HG02798 (cell line): ENCODE data around the gene HNMT.

ENCODE experiments used
- ATAC-seq: cut with Tn5 transposase; IDR thresholded peaks from one replicate; pipeline ENCODE4 v1.9.1; 2021; ENCODE audit warnings: mild to moderate bottlenecking; ENCODE audit not compliant: unreplicated experiment, poor library complexity

HNMT gene

DNA sequence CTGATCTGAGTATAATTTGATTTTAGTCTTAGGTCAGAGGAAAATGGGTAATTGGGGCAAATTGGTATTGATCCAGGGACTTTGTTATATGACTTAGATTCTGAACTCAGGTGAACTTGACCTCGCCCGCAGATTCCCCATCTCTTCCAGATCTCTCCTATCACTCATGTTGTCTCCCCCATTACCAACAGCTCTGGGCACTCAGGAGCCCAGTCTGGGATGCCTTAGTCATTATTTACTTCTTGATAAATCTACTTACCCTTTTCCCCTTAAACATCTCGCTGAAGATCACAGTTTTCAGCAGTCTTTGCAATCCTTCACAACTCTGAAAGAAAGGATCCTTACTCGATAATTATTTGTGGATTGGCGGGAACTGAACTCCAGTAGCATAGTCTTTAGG, 19.6 kb upstream of the HNMT start:
- ATAC-seq, result no peak

DNA sequence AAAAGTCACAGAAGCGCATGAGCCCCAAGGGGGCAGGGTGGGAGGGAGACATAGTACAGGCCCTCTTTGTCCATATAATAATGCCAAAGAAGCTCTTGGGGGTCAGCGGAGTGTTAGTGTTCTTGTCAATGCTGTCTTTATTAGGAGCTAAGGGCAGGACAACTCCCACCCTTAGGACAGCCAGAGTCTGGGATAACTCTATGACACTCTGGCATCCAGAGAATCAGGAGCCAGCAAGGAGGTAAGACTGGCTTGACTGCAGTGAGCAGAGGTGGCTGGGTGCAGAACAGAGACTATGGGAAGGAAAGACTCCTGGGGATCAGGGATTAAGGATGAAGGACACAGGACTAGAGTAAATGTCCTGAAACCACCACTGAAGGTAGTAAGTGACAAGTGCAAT, 19.0 kb upstream of the HNMT start:
- ATAC-seq, result no peak

DNA sequence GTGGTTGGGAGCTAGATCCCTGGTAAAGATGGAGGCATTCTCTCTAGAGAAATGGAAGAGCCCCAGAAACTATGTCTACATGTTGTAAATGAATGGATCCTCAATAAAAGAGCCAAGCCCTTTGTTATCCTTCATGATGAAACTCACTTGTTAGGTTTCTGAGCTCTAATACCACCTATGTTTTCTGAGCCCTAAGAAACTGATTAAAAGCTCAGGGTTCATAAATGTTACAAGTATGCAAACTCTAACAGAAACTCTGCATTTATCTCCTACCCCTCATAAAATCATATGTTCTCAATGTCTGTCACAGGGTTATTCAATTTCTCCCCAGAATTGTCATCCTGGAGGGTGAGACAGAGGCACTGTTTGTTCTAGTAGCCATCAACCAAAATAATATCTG, 18.0 kb upstream of the HNMT start:
- ATAC-seq, result no peak

DNA sequence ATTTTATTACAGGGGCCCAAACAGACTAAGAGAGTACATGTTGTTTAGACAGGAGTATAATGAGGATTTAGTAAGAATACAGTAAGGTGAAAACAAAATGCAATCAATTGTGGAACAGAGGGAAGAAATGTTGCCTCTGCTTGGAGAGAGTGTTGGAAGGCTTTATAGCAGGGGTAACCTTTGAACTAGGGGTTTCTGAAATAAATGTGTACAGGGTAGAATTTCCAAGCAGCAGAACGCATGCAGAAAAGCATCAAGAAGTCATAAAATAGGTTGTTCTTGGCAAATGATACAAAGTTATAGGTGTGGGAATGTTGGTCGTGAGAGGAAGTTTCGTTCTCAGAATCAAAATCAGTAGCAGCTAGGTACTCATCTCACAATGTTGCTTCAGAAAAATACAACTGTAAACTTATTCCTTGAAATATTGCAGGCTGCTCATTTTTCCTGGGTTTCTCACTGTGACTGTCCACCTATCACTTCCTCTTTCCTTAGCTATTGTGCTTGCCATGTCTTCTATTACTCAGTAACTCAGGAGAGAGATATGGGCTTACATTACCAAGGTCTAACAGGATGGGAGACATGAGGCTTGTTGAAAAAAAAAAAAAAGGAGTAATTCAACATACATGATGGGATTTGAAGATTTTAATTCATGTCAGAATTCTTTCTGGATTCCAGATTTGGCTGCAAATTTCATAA, 17.1 kb upstream of the HNMT start:
- no peak for ATAC-seq

DNA sequence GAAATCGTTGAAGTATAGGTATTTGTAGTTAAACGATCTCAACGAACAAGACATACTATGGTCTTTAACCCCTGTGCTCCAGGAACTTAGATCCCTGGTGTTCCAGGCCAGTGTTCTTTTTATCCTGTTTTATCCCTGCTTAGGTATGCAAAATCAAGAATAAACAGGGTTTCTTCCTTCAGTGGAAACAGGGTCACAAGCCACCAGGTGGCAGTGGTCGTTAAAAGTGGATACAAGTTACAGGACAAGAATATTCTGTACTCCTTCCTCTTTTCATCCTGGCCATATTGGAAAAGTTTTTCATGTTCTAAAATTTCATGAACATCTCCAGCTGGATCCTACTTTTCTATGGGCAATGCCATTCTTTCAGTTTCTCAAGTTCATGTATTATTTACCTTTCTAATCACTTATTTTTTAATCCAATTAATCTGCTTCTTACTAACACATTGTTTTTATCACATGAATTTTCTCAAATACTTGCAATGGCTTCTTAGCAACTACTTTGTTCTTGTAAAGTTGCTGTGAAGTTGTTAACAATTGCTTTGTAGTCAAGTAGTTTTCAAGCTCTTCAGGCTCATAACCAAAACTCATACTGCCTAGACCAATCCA, 16.4 kb upstream of the HNMT start:
- ATAC-seq, result peak; percentile 48

DNA sequence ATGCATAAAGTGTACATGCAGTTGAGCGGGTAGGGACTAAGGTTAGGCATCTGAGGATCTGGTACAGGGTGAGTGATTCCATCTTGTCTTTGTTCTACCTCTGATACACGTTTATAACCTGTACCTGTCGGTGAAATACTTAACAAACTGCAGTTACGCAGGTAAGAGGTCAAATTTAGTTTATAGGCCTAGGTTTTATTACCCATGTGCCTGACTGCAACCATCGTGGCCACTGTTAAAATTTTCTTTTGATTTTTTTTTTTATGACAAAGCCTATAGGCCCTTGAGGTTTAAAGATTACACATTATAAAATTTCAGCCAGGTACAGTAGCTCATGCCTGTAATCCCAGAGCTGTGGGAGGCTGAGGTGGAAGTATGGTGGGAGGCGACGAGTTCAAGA, 15.4 kb upstream of the HNMT start:
- no peak for ATAC-seq

DNA sequence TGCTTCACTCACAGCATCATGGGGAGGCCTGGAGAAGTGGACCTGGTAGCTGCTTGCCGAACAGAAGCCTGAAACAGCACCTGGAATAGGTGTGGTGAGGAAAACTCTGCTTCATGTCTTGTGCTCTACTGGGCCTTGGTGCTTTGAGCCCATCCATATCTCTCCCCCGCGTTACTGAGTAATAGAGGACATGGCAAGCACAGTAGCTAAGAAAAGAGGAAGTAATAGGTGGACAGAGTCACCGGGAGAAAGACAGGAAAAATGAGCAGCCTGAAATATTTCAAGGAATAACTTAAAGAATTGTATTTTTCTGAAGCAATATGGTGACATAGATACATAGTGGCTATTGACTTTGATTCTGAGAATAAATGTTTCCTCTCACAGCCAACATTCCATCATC, 14.0 kb upstream of the HNMT start:
- ATAC-seq, result no peak

DNA sequence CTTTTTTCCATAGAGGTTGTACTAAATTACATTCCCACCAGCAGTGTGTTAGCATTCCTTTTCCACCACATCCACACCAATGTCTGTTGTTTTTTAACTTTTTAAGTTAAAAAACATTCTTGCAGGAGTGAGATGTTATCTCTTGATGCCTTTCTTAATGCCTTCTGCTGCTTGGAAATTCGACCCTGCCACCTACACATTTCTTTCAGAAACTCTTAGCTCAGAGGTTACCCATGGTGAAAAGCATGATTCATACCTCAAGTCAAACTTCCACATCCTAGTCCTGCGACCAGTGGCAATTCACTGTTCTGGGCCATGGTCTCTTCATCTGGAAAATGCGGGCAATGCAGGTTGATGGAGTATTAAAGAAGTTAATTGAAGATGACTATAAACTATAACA, 12.7 kb upstream of the HNMT start:
- no peak for ATAC-seq

DNA sequence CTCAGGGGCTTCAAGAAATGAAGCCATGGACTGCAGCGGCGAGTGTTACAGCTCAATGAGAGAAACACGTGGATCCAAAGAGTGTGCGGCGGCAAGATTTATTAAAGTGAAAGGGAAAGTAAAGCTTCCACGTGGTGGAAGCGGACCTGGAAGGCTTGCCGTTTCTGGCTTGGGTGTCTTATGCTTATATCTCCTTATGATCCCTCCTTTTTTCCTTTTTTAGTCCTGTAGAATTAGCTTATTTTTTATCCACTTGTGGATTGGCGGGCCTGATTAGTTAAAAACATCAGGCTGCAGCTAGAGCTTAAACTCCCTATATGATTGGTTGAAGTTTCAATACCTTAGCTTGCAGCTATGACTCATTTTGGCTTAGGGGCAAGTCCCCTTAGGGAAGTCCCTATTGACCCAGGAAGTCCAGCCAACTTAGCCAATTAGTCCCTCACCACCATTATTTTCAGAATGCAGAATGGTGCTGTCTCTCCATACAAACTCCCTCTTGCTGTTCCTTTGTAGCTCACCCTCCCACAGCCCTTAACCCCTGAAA, 11.6 kb upstream of the HNMT start:
- ATAC-seq, result no peak

DNA sequence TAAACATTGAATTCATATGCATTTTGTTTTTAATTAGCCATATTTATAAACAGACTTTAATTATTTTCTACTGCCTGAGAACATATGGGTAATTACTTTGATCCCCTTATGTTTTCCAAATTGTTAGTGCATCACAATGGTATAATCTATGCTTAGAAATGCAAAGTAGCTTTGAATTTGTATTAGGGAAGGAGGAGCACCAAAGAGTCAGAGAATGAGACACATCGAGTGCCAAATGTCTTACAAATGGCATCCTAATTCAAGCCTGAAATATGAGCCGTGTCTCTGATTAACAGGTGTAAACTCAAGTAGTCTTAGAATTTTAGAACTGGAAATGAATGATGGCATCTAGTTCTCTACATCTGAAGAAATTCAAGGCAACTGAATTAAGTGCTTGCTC, 8.7 kb upstream of the HNMT start:
- no peak for ATAC-seq

DNA sequence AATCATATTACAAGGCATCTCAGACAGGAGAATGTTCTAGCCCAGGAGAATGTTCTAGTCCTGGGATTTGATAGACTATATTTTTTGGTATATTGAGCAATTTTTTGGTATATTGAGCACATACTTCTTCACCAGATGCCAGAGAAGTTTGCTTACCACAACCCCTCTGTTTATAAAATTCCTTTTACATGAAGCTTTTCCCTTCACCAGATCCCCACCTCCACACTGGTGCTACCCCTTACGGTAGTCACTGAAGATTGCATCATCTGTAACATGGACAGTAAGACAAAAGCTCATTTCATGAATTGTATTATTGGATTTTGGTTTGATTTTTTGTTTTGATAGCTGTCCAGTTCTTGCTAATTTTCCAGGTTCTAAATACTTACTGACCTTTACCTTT, 7.2 kb upstream of the HNMT start:
- ATAC-seq, result no peak

DNA sequence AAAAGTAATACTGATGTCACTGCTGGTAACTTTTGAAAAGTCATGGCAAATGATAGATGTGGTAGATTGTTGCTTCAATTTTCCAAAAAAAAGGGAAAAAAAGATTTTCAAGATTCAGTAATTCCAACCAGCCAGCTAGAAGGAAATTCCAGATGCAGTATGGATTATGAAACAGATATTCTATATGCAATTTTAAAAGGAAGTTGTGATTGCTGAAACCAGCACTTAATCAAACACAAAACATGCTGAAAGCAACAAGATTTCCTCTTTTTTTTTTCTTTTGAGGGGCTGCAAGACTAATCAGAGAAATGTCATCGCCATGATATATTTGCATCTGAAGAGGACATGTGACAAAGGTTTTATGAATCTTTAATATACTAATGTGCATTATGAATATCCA, 5.1 kb upstream of the HNMT start:
- ATAC-seq, result no peak

DNA sequence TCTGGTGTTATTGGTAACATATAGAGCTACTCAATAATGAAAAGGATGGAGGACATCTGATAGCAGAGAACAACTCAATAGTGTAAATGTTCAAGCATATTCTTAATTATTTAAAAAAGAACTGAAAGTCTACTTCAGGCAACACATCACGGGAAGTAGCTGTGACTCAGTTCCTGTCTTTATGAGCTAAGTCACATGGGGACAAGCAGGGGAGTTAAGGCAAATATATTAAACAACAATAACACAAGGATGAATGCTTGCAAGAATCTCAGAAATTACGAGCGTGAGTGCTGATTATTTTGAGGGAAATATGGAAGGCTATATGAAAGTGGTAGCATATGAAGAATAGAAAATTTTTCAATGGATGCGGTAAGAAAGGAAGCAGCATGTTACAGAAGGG, 4.0 kb upstream of the HNMT start:
- ATAC-seq, result no peak

DNA sequence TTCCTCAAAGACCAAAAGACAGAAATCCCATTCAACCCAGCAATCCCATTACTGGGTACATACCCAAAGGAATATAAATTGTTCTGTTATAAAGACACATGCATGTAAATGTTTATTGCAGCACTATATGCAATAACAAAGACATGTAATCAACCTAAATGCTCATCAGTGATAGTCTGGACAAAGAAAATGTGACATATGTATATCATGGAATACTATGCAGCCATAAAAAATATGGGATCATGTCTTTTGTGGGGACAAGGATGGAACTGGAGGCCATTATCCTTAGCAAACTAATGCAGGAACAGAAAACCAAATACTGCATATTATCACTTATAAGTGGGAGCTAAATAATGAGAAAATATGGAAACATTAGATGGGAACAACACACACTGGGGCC, 2.7 kb upstream of the HNMT start:
- ATAC-seq, result no peak

DNA sequence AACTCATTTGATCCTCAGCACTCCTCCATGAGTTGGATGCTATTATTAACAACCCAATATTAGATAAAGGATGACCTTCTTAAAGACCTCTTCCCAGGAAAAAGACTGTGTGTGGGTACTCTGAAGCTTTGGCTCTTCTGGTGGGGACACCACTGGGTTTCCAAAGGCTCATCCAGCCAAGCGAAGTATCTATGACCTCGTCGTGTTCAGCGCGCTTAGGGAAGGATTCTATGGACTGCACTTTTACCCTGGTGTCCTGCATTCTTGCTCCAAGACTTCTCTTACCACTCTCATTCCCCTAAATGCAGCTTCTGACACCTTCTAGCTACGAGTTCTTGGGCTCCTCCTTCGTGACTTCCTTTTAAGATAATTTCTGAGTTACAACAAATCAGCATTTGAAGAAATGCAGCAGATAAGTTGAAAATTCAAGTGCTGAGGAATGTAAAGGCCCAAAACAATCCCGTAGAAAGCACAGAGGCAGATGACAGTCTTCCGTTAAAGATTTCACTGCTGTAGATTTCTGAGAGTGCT, 673 bp upstream of the HNMT start:
- ATAC-seq, result no peak

DNA sequence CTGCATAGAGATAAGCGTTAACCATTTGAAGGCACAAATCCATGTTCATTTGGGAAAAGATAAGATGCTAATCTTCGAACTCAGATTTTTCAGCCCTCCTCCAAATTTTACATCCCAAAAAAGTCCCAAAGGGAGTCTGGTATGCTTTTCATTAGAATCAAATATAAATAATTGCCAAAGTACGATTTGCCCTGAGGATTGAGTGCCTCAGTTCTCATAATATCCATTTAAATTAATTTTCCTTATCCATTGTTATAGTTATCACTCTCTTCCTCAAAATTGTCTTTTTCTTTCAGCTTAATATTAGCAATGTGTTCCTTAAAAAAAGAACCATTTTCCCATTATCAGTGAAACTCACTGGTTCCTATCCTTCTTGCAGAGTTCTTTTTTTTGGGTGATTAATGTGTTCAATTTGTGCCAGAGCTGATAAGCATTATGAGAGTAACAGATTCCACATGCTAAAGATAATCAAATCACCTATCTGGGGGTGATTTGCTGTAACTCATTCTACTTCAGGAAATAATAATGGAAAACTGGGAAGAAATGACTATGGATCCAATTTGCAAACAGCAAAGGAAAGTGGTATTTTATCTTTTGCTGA, 686 bp downstream of the HNMT start:
- ATAC-seq, result no peak

DNA sequence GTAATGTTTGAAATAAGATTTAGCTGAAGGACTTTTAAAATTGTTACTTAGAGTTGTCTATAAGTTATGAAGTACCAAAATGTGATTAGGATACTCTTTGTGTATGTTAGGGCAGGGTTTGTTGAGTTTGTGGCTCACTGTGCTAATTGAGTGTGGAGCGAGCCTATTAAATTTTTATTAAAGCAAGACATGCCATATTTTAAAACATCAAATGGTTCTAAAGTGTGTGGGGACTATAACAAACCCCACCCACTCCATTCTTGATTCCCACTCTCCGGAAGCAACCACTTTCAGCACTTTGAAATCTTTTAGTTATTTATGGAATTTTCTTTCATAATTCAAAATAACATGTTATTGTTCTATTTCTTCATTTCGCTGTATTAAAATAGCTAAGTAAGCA, 1.8 kb downstream of the HNMT start:
- no peak for ATAC-seq

DNA sequence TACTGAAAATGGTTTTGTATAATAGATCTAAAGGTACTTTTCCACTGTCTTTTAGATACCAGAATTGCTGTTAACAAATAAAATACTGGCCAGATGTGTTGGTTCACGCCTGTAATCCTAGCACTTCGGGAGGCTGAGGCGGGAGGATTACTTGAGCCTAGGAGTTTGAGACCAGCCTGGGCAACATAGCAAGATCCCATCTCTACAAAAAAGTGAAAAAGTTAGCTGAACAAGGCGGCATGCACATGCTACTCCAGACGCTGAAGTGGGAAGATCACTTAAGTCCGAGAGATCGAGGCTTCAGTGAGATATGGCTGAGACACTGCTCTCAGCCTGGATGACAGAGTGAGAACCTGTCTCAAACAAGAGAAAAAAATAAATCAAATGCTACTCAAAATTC, 2.8 kb downstream of the HNMT start:
- no peak for ATAC-seq

DNA sequence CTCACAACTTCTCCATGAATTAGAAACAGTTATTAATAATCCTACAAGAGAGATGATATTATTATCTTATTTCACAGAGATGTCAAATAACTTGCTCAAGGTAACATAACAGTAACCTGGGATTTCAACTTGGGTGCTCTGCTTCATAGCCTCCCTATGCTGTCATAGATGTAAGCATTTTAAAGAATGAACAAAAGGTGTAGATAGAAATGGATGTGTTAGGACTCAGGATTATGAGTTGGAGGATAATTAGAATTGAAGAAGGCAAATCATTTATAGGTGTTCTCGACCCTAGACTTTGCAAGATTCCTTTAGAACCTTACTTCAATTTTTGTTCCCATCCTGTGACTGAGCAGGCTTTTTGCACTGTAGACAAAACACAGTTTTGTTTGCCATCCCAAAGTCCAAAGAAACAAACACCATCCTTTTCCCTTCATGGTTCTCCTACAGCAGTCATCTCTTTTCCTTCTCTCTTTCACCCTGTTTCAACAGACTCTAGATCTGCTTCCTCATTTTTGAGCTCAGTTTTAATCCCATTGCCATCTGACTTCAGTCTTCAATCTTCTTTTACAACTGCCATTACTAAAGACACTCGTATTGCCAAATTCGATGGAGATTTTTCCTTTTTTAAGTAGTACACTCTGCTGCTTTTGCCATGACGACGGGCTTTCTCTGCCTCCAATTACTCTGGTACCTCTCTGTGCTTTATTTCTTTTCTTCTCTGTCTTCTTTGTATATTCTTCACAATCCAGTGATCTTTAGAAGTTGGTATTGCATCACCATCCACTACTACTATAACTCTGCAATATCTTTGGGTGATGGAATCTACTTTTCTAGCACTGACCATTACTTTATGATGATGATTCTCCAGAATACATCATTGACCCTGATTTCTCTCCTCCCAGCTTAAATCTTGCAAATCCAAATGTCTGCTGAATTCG, 4.5 kb downstream of the HNMT start:
- ATAC-seq, result no peak

DNA sequence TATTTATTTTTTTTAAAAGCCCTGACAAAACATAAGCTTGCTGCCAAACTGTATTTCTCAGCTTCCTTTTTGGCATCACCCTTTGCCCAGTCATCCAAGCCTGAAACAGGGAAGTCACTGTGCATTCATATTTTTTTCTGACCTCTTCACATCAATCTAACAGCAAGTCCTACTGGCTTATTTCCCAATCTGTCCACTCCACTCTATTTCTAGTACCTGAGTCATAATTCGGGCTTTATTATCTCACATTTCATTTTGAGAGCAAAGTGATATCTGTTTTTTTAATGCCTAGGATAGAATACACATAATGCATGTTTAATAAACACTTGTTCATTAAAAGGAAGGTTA, 5.1 kb downstream of the HNMT start:
- no peak for ATAC-seq

DNA sequence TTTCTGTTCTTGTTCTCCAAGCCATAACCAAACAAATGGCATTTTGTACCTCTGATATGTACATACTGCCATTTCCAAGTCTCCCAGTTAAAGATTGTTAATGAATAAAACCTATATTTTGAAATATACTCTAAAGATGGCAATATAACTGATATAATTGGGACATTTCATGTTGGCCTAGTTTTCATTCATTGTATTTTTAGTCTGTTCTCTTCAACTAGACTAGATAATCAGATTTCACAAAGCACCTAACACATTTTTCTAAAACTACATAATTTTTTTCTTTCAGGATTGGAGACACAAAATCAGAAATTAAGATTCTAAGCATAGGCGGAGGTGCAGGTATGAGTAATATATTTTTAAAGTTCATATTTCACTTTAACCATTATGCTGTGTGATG, 5.6 kb downstream of the HNMT start:
- ATAC-seq, result no peak
